GM12864 (cell line): ENCODE measurements around the gene SLC9C1.

Experiments used
- DNase-seq: peaks from one replicate; pipeline ENCODE4 v3.0.0-alpha.2; 2011; ENCODE audit warnings: low read depth
- H3K4me3 ChIP-seq: 2 replicates; pipeline ENCODE4 v1.5.1; 2011; ENCODE audit warnings: mild to moderate bottlenecking, low read depth, low read length, control low read depth
- CTCF ChIP-seq: IDR thresholded peaks from 2 replicates; pipeline ENCODE4 v1.5.1; 2011; ENCODE audit warnings: low read depth, mild to moderate bottlenecking, moderate library complexity, low read length, control low read depth, inconsistent platforms; ENCODE audit errors: missing control alignments

SLC9C1 gene

GRCh38 chr3:112298781-112299180 lies 4.8 kb upstream of the SLC9C1 start:
- no peak overlapping the region for H3K4me3 ChIP-seq
- TF ChIP-seq CTCF: no peak
- DNase-seq: no peak

GRCh38 chr3:112297714-112298113 lies 3.7 kb upstream of the SLC9C1 start:
- TF ChIP-seq CTCF: no peak
- H3K4me3 ChIP-seq: no peak overlapping the region; the same call in 1 of the 2 replicates
- DNase-seq: peak; percentile 37

GRCh38 chr3:112289011-112289410 lies 5.0 kb downstream of the SLC9C1 start:
- DNase-seq: no peak
- no peak overlapping the region for H3K4me3 ChIP-seq
- no peak for TF ChIP-seq CTCF

GRCh38 chr3:112280266-112280665 lies 13.8 kb downstream of the SLC9C1 start:
- no peak for DNase-seq
- H3K4me3 ChIP-seq: no peak overlapping the region
- TF ChIP-seq CTCF: no peak

GRCh38 chr3:112273536-112273935 lies 20.5 kb downstream of the SLC9C1 start:
- no peak for TF ChIP-seq CTCF
- no peak for DNase-seq
- H3K4me3 ChIP-seq: no peak overlapping the region

GRCh38 chr3:112261742-112262141 lies 32.3 kb downstream of the SLC9C1 start:
- TF ChIP-seq CTCF: no peak
- no peak overlapping the region for H3K4me3 ChIP-seq
- DNase-seq: no peak

GRCh38 chr3:112260563-112260962 lies 33.5 kb downstream of the SLC9C1 start:
- TF ChIP-seq CTCF: no peak
- H3K4me3 ChIP-seq: no peak overlapping the region
- DNase-seq: no peak
